Fibroblast of lung (primary cell): ENCODE data around the gene NCKAP5.

ENCODE experiments used
- EZH2 ChIP-seq: IDR thresholded peaks from 2 replicates; pipeline ENCODE4 v1.5.1; 2012; ENCODE audit warnings: low read length, control low read depth, mild to moderate bottlenecking; ENCODE audit errors: missing control alignments
- TF ChIP-seq, protein P1 (sequence below), 2 donors: IDR thresholded peaks in 1 of 2; conservative IDR thresholded peaks in 1 of 2; 1 replicate in 1 of 2; 2 replicates in 1 of 2; pipeline ENCODE4 v1.5.1; 2011 to 2012; ENCODE audit warnings: low read length in 2 of 2, control low read depth in 1 of 2, inconsistent platforms in 1 of 2, low read depth in 1 of 2, mild to moderate bottlenecking in 1 of 2

DNA sequence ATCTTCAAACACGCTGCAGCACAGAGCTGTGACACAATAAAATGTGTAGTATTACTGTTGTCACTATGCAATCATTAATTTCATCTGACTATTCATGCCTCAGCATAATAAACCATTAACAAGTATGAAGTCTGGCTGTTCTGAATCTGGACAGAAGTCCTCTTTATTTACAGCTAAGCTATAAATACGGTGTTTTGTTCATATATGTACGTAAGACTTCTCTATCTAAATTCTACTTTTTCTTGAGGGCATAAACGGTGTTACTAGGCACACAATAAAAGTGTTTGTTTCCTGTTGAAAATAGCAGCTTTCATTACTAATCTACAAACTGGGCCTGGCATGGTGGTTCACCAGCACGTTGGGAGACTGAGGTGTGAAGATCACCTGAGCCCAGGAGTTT, 443.8 kb downstream of the NCKAP5 start:
- TF ChIP-seq, protein P1, sequence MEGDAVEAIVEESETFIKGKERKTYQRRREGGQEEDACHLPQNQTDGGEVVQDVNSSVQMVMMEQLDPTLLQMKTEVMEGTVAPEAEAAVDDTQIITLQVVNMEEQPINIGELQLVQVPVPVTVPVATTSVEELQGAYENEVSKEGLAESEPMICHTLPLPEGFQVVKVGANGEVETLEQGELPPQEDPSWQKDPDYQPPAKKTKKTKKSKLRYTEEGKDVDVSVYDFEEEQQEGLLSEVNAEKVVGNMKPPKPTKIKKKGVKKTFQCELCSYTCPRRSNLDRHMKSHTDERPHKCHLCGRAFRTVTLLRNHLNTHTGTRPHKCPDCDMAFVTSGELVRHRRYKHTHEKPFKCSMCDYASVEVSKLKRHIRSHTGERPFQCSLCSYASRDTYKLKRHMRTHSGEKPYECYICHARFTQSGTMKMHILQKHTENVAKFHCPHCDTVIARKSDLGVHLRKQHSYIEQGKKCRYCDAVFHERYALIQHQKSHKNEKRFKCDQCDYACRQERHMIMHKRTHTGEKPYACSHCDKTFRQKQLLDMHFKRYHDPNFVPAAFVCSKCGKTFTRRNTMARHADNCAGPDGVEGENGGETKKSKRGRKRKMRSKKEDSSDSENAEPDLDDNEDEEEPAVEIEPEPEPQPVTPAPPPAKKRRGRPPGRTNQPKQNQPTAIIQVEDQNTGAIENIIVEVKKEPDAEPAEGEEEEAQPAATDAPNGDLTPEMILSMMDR (conservative IDR thresholded peaks at IDR 0.05 in 1 of 2, IDR thresholded peaks at IDR 0.05 in 1 of 2; ENCODE audit: low read depth in 1 of 2, low read length in 2 of 2) = no peak
- TF ChIP-seq EZH2 = no peak
